Measurements from ENCODE around the gene NHEJ1. TPM values are rescaled to one million over a fixed set of nuclear protein-coding genes. Genes with fewer than 3 reads are reported as not detected.

NHEJ1 gene
- total and polyA plus RNA-seq, 2 of the 13 experiments (the other 11 are each of a cell fraction or from before 2014, with no cell fraction given): 30.0 to 30.7 TPM

- TF ChIP-seq NR1H2 (CRISPR knock-in tag; IDR thresholded peaks at IDR 0.05; ENCODE audit: borderline replicate concordance, low read depth) (no peak), KLF9 (CRISPR knock-in tag; IDR thresholded peaks at IDR 0.05; ENCODE audit: low read depth) (no peak), ZBTB14 (CRISPR knock-in tag; IDR thresholded peaks at IDR 0.05) (0 out of 2 replicates have a peak, but pooled peaks have one; percentile 31), CBX1 (IDR thresholded peaks at IDR 0.05; ENCODE audit: low read depth) (no peak), SRF (IDR thresholded peaks at IDR 0.05; ENCODE audit: low read depth, low read length) (no peak), SRSF9 (IDR thresholded peaks at IDR 0.05; ENCODE audit: borderline replicate concordance, insufficient read depth, low read depth, low read length, poor library complexity, severe bottlenecking) (no peak), ZBTB7B (CRISPR knock-in tag; IDR thresholded peaks at IDR 0.05) (no peak), ZNF784 (CRISPR knock-in tag; IDR thresholded peaks at IDR 0.05; ENCODE audit: borderline replicate concordance) (no peak), KLF13 (CRISPR knock-in tag; IDR thresholded peaks at IDR 0.05) (peak; percentile 68; the same call in 1 of the 2 replicates), ZNF891 (CRISPR knock-in tag; IDR thresholded peaks at IDR 0.05) (peak; percentile 77; the same call in 1 of the 2 replicates), MED1 (CRISPR knock-in tag; IDR thresholded peaks at IDR 0.05) (peak; percentile 77), EEA1 (CRISPR knock-in tag; IDR thresholded peaks at IDR 0.05; ENCODE audit: borderline replicate concordance) (peak; percentile 59; the same call in 1 of the 2 replicates), MBD4 (IDR thresholded peaks at IDR 0.05; ENCODE audit: borderline replicate concordance, low read length) (no peak), TSC22D2 (CRISPR knock-in tag; IDR thresholded peaks at IDR 0.05; ENCODE audit: borderline replicate concordance) (peak; percentile 89; the same call in 1 of the 2 replicates), HMG20A (CRISPR knock-in tag; IDR thresholded peaks at IDR 0.05; ENCODE audit: borderline replicate concordance) (peak; percentile 22; the same call in 1 of the 2 replicates), SIN3A (IDR thresholded peaks at IDR 0.05; ENCODE audit: borderline replicate concordance, low read depth, low read length) (peak; percentile 94; the same call in 1 of the 2 replicates), EHMT2 (IDR thresholded peaks at IDR 0.05; ENCODE audit: borderline replicate concordance, low read depth, low read length) (no peak), ZNF569 (CRISPR knock-in tag; IDR thresholded peaks at IDR 0.05; ENCODE audit: borderline replicate concordance) (peak; percentile 95), ZIK1 (CRISPR knock-in tag; IDR thresholded peaks at IDR 0.05; ENCODE audit: borderline replicate concordance, low read depth) (peak; percentile 90), CCAR2 (optimal IDR thresholded peaks at IDR 0.05; ENCODE audit: low read depth, low read length) (no peak), FOSL1 (CRISPR knock-in tag; IDR thresholded peaks at IDR 0.05; ENCODE audit: borderline replicate concordance) (no peak), E2F5 (CRISPR knock-in tag; conservative IDR thresholded peaks at IDR 0.05) (0 out of 2 replicates have a peak, but pooled peaks have one; percentile 28), AGO2 (optimal IDR thresholded peaks at IDR 0.05; ENCODE audit: low read depth, low read length) (peak; percentile 89), KAT8 (CRISPR knock-in tag; IDR thresholded peaks at IDR 0.05) (peak; percentile 83; the same call in 1 of the 2 replicates), ZNF614 (CRISPR knock-in tag; IDR thresholded peaks at IDR 0.05; ENCODE audit: borderline replicate concordance) (no peak), CENPBD1 (CRISPR knock-in tag; IDR thresholded peaks at IDR 0.05; ENCODE audit: borderline replicate concordance, low read depth) (no peak), ZNF562 (CRISPR knock-in tag; IDR thresholded peaks at IDR 0.05; ENCODE audit: borderline replicate concordance) (no peak), RXRA (CRISPR knock-in tag; IDR thresholded peaks at IDR 0.05) (peak; percentile 80)
Observed at GRCh38 chr2:219177552-219178376, 17.1 kb upstream of the NHEJ1 start, which contains the start of gene RETREG2 (continued).

Measured in HepG2 (cell line).